Naive thymus-derived CD4-positive, alpha-beta T cell (primary cell): Measurements from ENCODE around the gene TTC13. TPM values are rescaled to one million over a fixed set of nuclear protein-coding genes. Genes with fewer than 3 reads are reported as not detected.

ENCODE experiments used
- ATAC-seq: fragments of 150-1000 bp; cut with Tn5 transposase; 2 replicates; pipeline ENCODE4 v1.10.0; 2021; ENCODE audit warnings: mild to moderate bottlenecking, moderate library complexity
- CTCF ChIA-PET: fragments of 350-600 bp; sonication (Branson Sonifier 250); formaldehyde crosslinking; loops from one replicate; lab custom pipeline; 2021; ENCODE audit warnings: antibody characterized with exemption; lab: Charles Lee
- POLR2A ChIA-PET: fragments of 350-600 bp; sonication (Branson Sonifier 250); formaldehyde crosslinking; loops from one replicate; lab custom pipeline; 2021; ENCODE audit warnings: antibody characterized with exemption, inconsistent platforms; lab: Charles Lee
- DNase-seq, 9 donors: peaks; one replicate each; pipeline versions ENCODE4 v3.0.0 to v3.0.0-alpha.2; 2020 to 2022; ENCODE audit warnings: mixed read lengths in 1 of 9
- H3K27ac ChIP-seq: one replicate; pipeline ENCODE4 v1.7.0; 2013; ENCODE audit warnings: mild to moderate bottlenecking, low read depth, low read length, moderate library complexity
- H3K27me3 ChIP-seq, 2 donors: one replicate each; pipeline ENCODE4 v1.7.0; 2013; ENCODE audit warnings: low read length in 2 of 2, mild to moderate bottlenecking in 2 of 2, moderate library complexity in 2 of 2; ENCODE audit not compliant: control insufficient read depth in 2 of 2, insufficient read depth in 2 of 2
- H3K36me3 ChIP-seq, 3 experiments: 1 replicate in 2 of 3; 2 replicates in 1 of 3; pipeline ENCODE4 v1.7.0; 2013; ENCODE audit warnings: low read length in 3 of 3, mild to moderate bottlenecking in 3 of 3, moderate library complexity in 1 of 3; ENCODE audit not compliant: insufficient read depth in 3 of 3, control insufficient read depth in 2 of 3
- H3K4me1 ChIP-seq, 2 donors: one replicate each; pipeline ENCODE4 v1.7.0; 2013; ENCODE audit warnings: low read length in 2 of 2, mild to moderate bottlenecking in 2 of 2, moderate library complexity in 1 of 2; ENCODE audit not compliant: control insufficient read depth in 2 of 2, insufficient read depth in 2 of 2
- H3K4me3 ChIP-seq: 2 replicates; pipeline ENCODE4 v1.7.0; 2013; ENCODE audit warnings: mild to moderate bottlenecking, low read length
- H3K9me3 ChIP-seq, 3 experiments: 1 replicate in 2 of 3; 2 replicates in 1 of 3; pipeline ENCODE4 v1.7.0; 2013; ENCODE audit warnings: low read length in 3 of 3; ENCODE audit not compliant: control insufficient read depth in 2 of 3
- H3K27ac Mint-ChIP-seq, 9 donors: one replicate each; pipeline ENCODE4 v1.8.0; 2020 to 2022; ENCODE audit warnings: mixed read lengths in 9 of 9, mild to moderate bottlenecking in 8 of 9, moderate library complexity in 5 of 9, inconsistent platforms in 2 of 9
- H3K27me3 Mint-ChIP-seq, 5 donors: one replicate each; pipeline ENCODE4 v1.8.0; 2021 to 2022; ENCODE audit warnings: mixed read lengths in 5 of 5, mild to moderate bottlenecking in 1 of 5
- H3K36me3 Mint-ChIP-seq, 5 donors: one replicate each; pipeline ENCODE4 v1.8.0; 2020 to 2022; ENCODE audit warnings: mixed read lengths in 5 of 5, mild to moderate bottlenecking in 3 of 5, inconsistent platforms in 1 of 5
- H3K4me1 Mint-ChIP-seq, 7 donors: one replicate each; pipeline ENCODE4 v1.8.0; 2020 to 2022; ENCODE audit warnings: mixed read lengths in 7 of 7, mild to moderate bottlenecking in 3 of 7, inconsistent platforms in 1 of 7
- H3K4me3 Mint-ChIP-seq, 10 donors: one replicate each; pipeline ENCODE4 v1.8.0; 2020 to 2022; ENCODE audit warnings: mild to moderate bottlenecking in 10 of 10, mixed read lengths in 10 of 10, moderate library complexity in 6 of 10, inconsistent platforms in 2 of 10
- H3K9me3 Mint-ChIP-seq, 11 donors: one replicate each; pipeline ENCODE4 v1.8.0; 2020 to 2022; ENCODE audit warnings: mixed read lengths in 11 of 11, mild to moderate bottlenecking in 4 of 11, inconsistent platforms in 1 of 11, moderate library complexity in 1 of 11
- intact Hi-C, 2 donors: fragments of 100-400 bp; cut with micrococcal nuclease; formaldehyde crosslinking; loops; one replicate each; pipeline ENCODE4 v1.15.1; 2023
- polyA plus RNA-seq, 2 donors: library from polyadenylated mRNA; unstranded; fragments of 300-500 nt; fragmentation: Illumina TruSeq; gene quantifications; one replicate each; pipeline ENCODE4 v1.2.3, GENCODE V29; 2021
- total RNA-seq, 6 experiments: library from RNA in 5 of 6; stranded (reverse) in 5 of 6; gene quantifications; 1 replicate in 5 of 6; 2 replicates in 1 of 6; pipeline ENCODE4 v1.2.3 and lab custom pipeline; 2021 to 2026

The TTC13 gene
- total and polyA plus RNA-seq, 7 experiments from 2014 or later: 9.9 to 54.6 (median 33.8) TPM

- peaks cover 0 to 21% (median 4%) of the 10 kb centered on the region in 5 donors for H3K36me3 Mint-ChIP-seq
- H3K4me1 Mint-ChIP-seq: peaks cover 45 to 64% (median 55%) of the 10 kb centered on the region in 7 donors
- no peaks in the 10 kb centered on the region for H3K27me3 ChIP-seq
- H3K27ac ChIP-seq: peak overlapping the region; percentile 82
- H3K27ac Mint-ChIP-seq: peak overlapping the region; percentile 92 to 99 (median 96)
- H3K36me3 ChIP-seq: peaks cover 0 to 13% (median 0%) of the 10 kb centered on the region in 3 experiments
- DNase-seq: peak in 7 of 9 donors; percentile 54 to 71 (median 66)
- intact Hi-C loops: loop anchor here (5.0 to 10.0 kb wide), 7 partner anchors 40 to 1632 kb away; partner anchors contain the start of genes CCSAP (in 2 of the 2), DISC1 (in 1 of the 2), GALNT2 (in 1 of the 2) and NUP133 (in 1 of the 2)
- CTCF ChIA-PET: interaction anchor here (0.8 to 1.6 kb wide), 3 partner anchors 59 to 109 kb away, joined by 3 to 4 read pairs (median 3); partner anchors contain the start of gene C1orf198
- peak overlapping the region; percentile 67 for H3K4me3 ChIP-seq
- H3K4me1 ChIP-seq: peaks cover 51 to 53% of the 10 kb centered on the region in 2 donors
- H3K27me3 Mint-ChIP-seq: no peaks in the 10 kb centered on the region
- peak; percentile 25 for ATAC-seq
- H3K9me3 ChIP-seq: no peaks in the 10 kb centered on the region
- H3K4me3 Mint-ChIP-seq: peak overlapping the region in 9 of 10 donors; percentile 83 to 100 (median 96)
- no peaks in the 10 kb centered on the region for H3K9me3 Mint-ChIP-seq
- POLR2A ChIA-PET: interaction anchor here (0.8 to 2.7 kb wide), 4 partner anchors 9 to 266 kb away, joined by 3 to 12 read pairs (median 3); partner anchors contain the start of gene FAM89A
Observed at GRCh38 chr1:230976825-230977747, 1.6 kb downstream of the TTC13 start.

GRCh38 chr1:230976360-230976759 is 2.3 kb downstream of the TTC13 start:
- Histone ChIP-seq H3K9me3 (no peaks in the 10 kb centered on the region), H3K4me3 (no peak overlapping the region), H3K4me1 (peaks cover 57 to 60% of the 10 kb centered on the region in 2 donors), H3K27me3 (no peaks in the 10 kb centered on the region), H3K27ac (no peak overlapping the region), H3K36me3 (peaks cover 0 to 13% (median 0%) of the 10 kb centered on the region in 3 experiments)
- CTCF ChIA-PET: interaction anchor here (0.8 kb wide), 1 partner anchor 60 kb away, joined by 4 read pairs; no protein-coding TSS in a partner anchor
- Mint-ChIP-seq H3K27me3 (no peaks in the 10 kb centered on the region), H3K4me1 (peaks cover 52 to 72% (median 62%) of the 10 kb centered on the region in 7 donors), H3K27ac (peak overlapping the region in 7 of 9 donors; percentile 92 to 99 (median 97)), H3K9me3 (no peaks in the 10 kb centered on the region), H3K36me3 (peaks cover 0 to 21% (median 4%) of the 10 kb centered on the region in 5 donors), H3K4me3 (peak overlapping the region in 6 of 10 donors; percentile 42 to 100 (median 73))
- POLR2A ChIA-PET: interaction anchor here (0.7 to 1.2 kb wide), 2 partner anchors 9 to 246 kb away, joined by 3 to 6 read pairs; no protein-coding TSS in a partner anchor
- intact Hi-C loops: loop anchor here (5.0 to 10.0 kb wide), 7 partner anchors 39 to 1632 kb away; partner anchors contain the start of genes CCSAP (in 2 of the 2), DISC1 (in 1 of the 2), GALNT2 (in 1 of the 2) and NUP133 (in 1 of the 2)
- ATAC-seq: no peak
- DNase-seq: no peak

GRCh38 chr1:230975636-230976035 is 3.0 kb downstream of the TTC13 start:
- Histone ChIP-seq H3K4me3 (no peak overlapping the region), H3K27ac (no peak overlapping the region), H3K4me1 (peaks cover 57 to 61% of the 10 kb centered on the region in 2 donors), H3K9me3 (no peaks in the 10 kb centered on the region), H3K36me3 (peaks cover 0 to 8% (median 0%) of the 10 kb centered on the region in 3 experiments), H3K27me3 (no peaks in the 10 kb centered on the region)
- ChIA-PET CTCF (no interaction called here), POLR2A (interaction anchor here (0.7 to 1.1 kb wide), 2 partner anchors 10 to 242 kb away, joined by 3 to 6 read pairs; no protein-coding TSS in a partner anchor)
- peaks cover 55 to 75% (median 65%) of the 10 kb centered on the region in 7 donors for H3K4me1 Mint-ChIP-seq
- DNase-seq (no peak), ATAC-seq (no peak)
- intact Hi-C loops: loop anchor here (5.0 to 10.0 kb wide), 7 partner anchors 38 to 1631 kb away; partner anchors contain the start of genes CCSAP (in 2 of the 2), DISC1 (in 1 of the 2), GALNT2 (in 1 of the 2) and NUP133 (in 1 of the 2)
- H3K9me3 Mint-ChIP-seq: no peaks in the 10 kb centered on the region
- peak overlapping the region in 7 of 9 donors; percentile 0 to 99 (median 92) for H3K27ac Mint-ChIP-seq
- peaks cover 0 to 21% (median 4%) of the 10 kb centered on the region in 5 donors for H3K36me3 Mint-ChIP-seq
- H3K27me3 Mint-ChIP-seq: no peaks in the 10 kb centered on the region
- H3K4me3 Mint-ChIP-seq: peak overlapping the region in 1 of 10 donors; percentile 83

- H3K36me3 ChIP-seq: peaks cover 0 to 14% (median 0%) of the 10 kb centered on the region in 3 experiments
- peaks cover 0 to 23% (median 17%) of the 10 kb centered on the region in 5 donors for H3K36me3 Mint-ChIP-seq
- no peaks in the 10 kb centered on the region for H3K9me3 Mint-ChIP-seq
- H3K27me3 ChIP-seq: no peaks in the 10 kb centered on the region
- H3K27ac Mint-ChIP-seq: peak overlapping the region; percentile 25 to 96 (median 86)
- peaks cover 60 to 93% (median 78%) of the 10 kb centered on the region in 7 donors for H3K4me1 Mint-ChIP-seq
- peaks cover 48 to 51% of the 10 kb centered on the region in 2 donors for H3K4me1 ChIP-seq
- intact Hi-C loops: loop anchor here (1.0 to 10.0 kb wide), 6 partner anchors 9 to 1628 kb away; partner anchors contain the start of genes CCSAP (in 2 of the 2), DISC1 (in 1 of the 2), GALNT2 (in 1 of the 2) and PGBD5 (in 1 of the 2)
- peak; percentile 88 for ATAC-seq
- H3K4me3 Mint-ChIP-seq: peak overlapping the region; percentile 0 to 82 (median 69)
- DNase-seq: peak; percentile 21 to 87 (median 82)
- ChIA-PET CTCF (interaction anchor here (0.7 to 1.0 kb wide), 2 partner anchors 49 to 54 kb away, joined by 3 to 6 read pairs; no protein-coding TSS in a partner anchor), POLR2A (interaction anchor here (0.9 to 2.3 kb wide), 7 partner anchors 8 to 630 kb away, joined by 3 to 6 read pairs (median 4); no protein-coding TSS in a partner anchor)
- H3K27me3 Mint-ChIP-seq: no peaks in the 10 kb centered on the region
- H3K9me3 ChIP-seq: no peaks in the 10 kb centered on the region
- peak overlapping the region; percentile 63 for H3K27ac ChIP-seq
- H3K4me3 ChIP-seq: peak overlapping the region; percentile 12
Observed at GRCh38 chr1:230972855-230973271, 5.8 kb downstream of the TTC13 start.

- POLR2A ChIA-PET: interaction anchor here (1.2 to 1.9 kb wide), 3 partner anchors 9 to 42 kb away, joined by 4 to 6 read pairs (median 4); no protein-coding TSS in a partner anchor
- no peaks in the 10 kb centered on the region for H3K27me3 Mint-ChIP-seq
- H3K4me1 Mint-ChIP-seq: peaks cover 50 to 91% (median 72%) of the 10 kb centered on the region in 7 donors
- no peak overlapping the region for H3K4me3 ChIP-seq
- H3K4me3 Mint-ChIP-seq: peak overlapping the region in 6 of 10 donors; percentile 20 to 82 (median 46)
- no peak overlapping the region for H3K27ac ChIP-seq
- H3K36me3 Mint-ChIP-seq: peaks cover 0 to 23% (median 17%) of the 10 kb centered on the region in 5 donors
- peaks cover 40 to 47% of the 10 kb centered on the region in 2 donors for H3K4me1 ChIP-seq
- peaks cover 0 to 14% (median 0%) of the 10 kb centered on the region in 3 experiments for H3K36me3 ChIP-seq
- CTCF ChIA-PET: interaction anchor here (0.6 to 1.0 kb wide), 3 partner anchors 55 to 329 kb away, joined by 3 to 4 read pairs (median 3); no protein-coding TSS in a partner anchor
- H3K27me3 ChIP-seq: no peaks in the 10 kb centered on the region
- DNase-seq (no peak), ATAC-seq (no peak)
- H3K27ac Mint-ChIP-seq: peak overlapping the region in 8 of 9 donors; percentile 22 to 96 (median 86)
- no peaks in the 10 kb centered on the region for H3K9me3 ChIP-seq
- no peaks in the 10 kb centered on the region for H3K9me3 Mint-ChIP-seq
- intact Hi-C loops: loop anchor here (1.0 to 10.0 kb wide), 7 partner anchors 7 to 1627 kb away; partner anchors contain the start of genes CCSAP (in 2 of the 2), ARV1 (in 1 of the 2), DISC1 (in 1 of the 2) and GALNT2 (in 1 of the 2)
Observed at GRCh38 chr1:230971771-230972170, 6.9 kb downstream of the TTC13 start.
